DND-41 (cell line): ENCODE measurements around the gene TWIST2.

Experiments
- CTCF ChIP-seq: IDR thresholded peaks from 2 replicates; pipeline ENCODE4 v1.5.1; 2012; ENCODE audit warnings: borderline replicate concordance, low read length, moderate library complexity, mild to moderate bottlenecking; ENCODE audit not compliant: poor library complexity, severe bottlenecking; ENCODE audit errors: extremely low read depth
- EZH2 ChIP-seq: IDR thresholded peaks from 3 replicates; pipeline ENCODE4 v1.6.1; 2012; ENCODE audit warnings: borderline replicate concordance, low read depth, mild to moderate bottlenecking, moderate library complexity, low read length, inconsistent platforms; ENCODE audit not compliant: severe bottlenecking

GRCh38 chr2:238861013-238861730 is 13.3 kb downstream of the TWIST2 start:
- TF ChIP-seq CTCF = no peak
- TF ChIP-seq EZH2 = no peak
